Astrocyte (in vitro differentiated cells and primary cell): ENCODE data around the gene ACVR1. TPM values are rescaled to one million over a fixed set of nuclear protein-coding genes. Genes with fewer than 3 reads are reported as not detected.

ENCODE experiments used
- DNase-seq: peaks from one replicate; pipeline ENCODE4 v3.0.0-alpha.2; 2010; ENCODE audit warnings: low read depth
- FAIRE-seq: peaks from 2 replicates; lab custom pipeline; 2011; peaks lifted over from hg19 to GRCh38; lab: Jason Lieb, UNC
- H2AFZ ChIP-seq: 2 replicates; pipeline ENCODE4 v1.6.0; 2012; ENCODE audit warnings: low read depth, low read length, inconsistent platforms
- H3K27ac ChIP-seq: 2 replicates; pipeline ENCODE4 v1.5.1; 2011; ENCODE audit warnings: low read depth, low read length, inconsistent platforms
- H3K27me3 ChIP-seq: 2 replicates; pipeline ENCODE4 v1.6.0; 2011; ENCODE audit warnings: low read length, inconsistent platforms; ENCODE audit not compliant: insufficient read depth
- H3K36me3 ChIP-seq: 2 replicates; pipeline ENCODE4 v1.5.1; 2011; ENCODE audit warnings: low read length, inconsistent platforms; ENCODE audit not compliant: insufficient read depth
- H3K4me1 ChIP-seq: 2 replicates; pipeline ENCODE4 v1.5.1; 2011; ENCODE audit warnings: low read length, inconsistent platforms; ENCODE audit not compliant: insufficient read depth
- H3K4me2 ChIP-seq: 2 replicates; pipeline ENCODE4 v1.6.0; 2012; ENCODE audit warnings: low read length, inconsistent platforms
- H3K4me3 ChIP-seq: 2 replicates; pipeline ENCODE4 v1.5.1; 2011; ENCODE audit warnings: low read depth, mild to moderate bottlenecking, low read length, inconsistent platforms; ENCODE audit not compliant: insufficient read depth
- H3K79me2 ChIP-seq: 2 replicates; pipeline ENCODE4 v1.6.0; 2012; ENCODE audit warnings: mild to moderate bottlenecking, low read length, inconsistent platforms; ENCODE audit not compliant: insufficient read depth
- H3K9ac ChIP-seq: 2 replicates; pipeline ENCODE4 v1.6.0; 2012; ENCODE audit warnings: mild to moderate bottlenecking, low read length, inconsistent platforms
- H3K9me3 ChIP-seq: 2 replicates; pipeline ENCODE4 v1.5.1; 2012; ENCODE audit warnings: low read depth, mild to moderate bottlenecking, low read length, inconsistent platforms; ENCODE audit not compliant: insufficient read depth
- H4K20me1 ChIP-seq: 2 replicates; pipeline ENCODE4 v1.6.0; 2012; ENCODE audit warnings: low read length, inconsistent platforms; ENCODE audit not compliant: insufficient read depth
- H3K27ac Mint-ChIP-seq: one replicate; pipeline ENCODE4 v1.8.0; 2021; ENCODE audit warnings: mild to moderate bottlenecking, mixed read lengths; ENCODE audit not compliant: unreplicated experiment
- H3K27me3 Mint-ChIP-seq: one replicate; pipeline ENCODE4 v1.8.0; 2021; ENCODE audit warnings: low read depth, mixed read lengths; ENCODE audit not compliant: unreplicated experiment
- H3K36me3 Mint-ChIP-seq: one replicate; pipeline ENCODE4 v1.8.0; 2021; ENCODE audit warnings: low read depth, mixed read lengths; ENCODE audit not compliant: unreplicated experiment
- H3K4me1 Mint-ChIP-seq: one replicate; pipeline ENCODE4 v1.8.0; 2021; ENCODE audit warnings: low read depth, mixed read lengths; ENCODE audit not compliant: unreplicated experiment
- H3K4me3 Mint-ChIP-seq: one replicate; pipeline ENCODE4 v1.8.0; 2021; ENCODE audit warnings: mild to moderate bottlenecking, moderate library complexity, mixed read lengths; ENCODE audit not compliant: unreplicated experiment
- H3K9me3 Mint-ChIP-seq: one replicate; pipeline ENCODE4 v1.8.0; 2021; ENCODE audit warnings: mild to moderate bottlenecking, mixed read lengths; ENCODE audit not compliant: unreplicated experiment
- CTCF ChIP-seq: IDR thresholded peaks from 2 replicates; pipeline ENCODE4 v1.5.1; 2011; ENCODE audit warnings: low read depth, mild to moderate bottlenecking, inconsistent platforms, low read length, moderate library complexity; ENCODE audit not compliant: insufficient read depth
- EZH2 ChIP-seq: IDR thresholded peaks from 2 replicates; pipeline ENCODE4 v1.6.1; 2012; ENCODE audit warnings: mild to moderate bottlenecking, low read length, inconsistent platforms; ENCODE audit not compliant: insufficient read depth
- total RNA-seq: library from RNA; stranded (reverse); gene quantifications from 2 replicates; pipeline ENCODE4 v1.2.1, GENCODE V29; 2021

The ACVR1 gene
- total RNA-seq, 1 donor from 2014 or later, result 45.9 TPM

GRCh38 chr2:157735532-157735931 is 140.6 kb downstream of the ACVR1 start:
- Mint-ChIP-seq H3K4me1 (no peaks in the 10 kb centered on the region), H3K9me3 (no peaks in the 10 kb centered on the region), H3K27ac (no peak overlapping the region), H3K36me3 (peaks cover 35% of the 10 kb centered on the region), H3K27me3 (no peaks in the 10 kb centered on the region), H3K4me3 (no peak overlapping the region)
- no peaks in the 10 kb centered on the region for H3K79me2 ChIP-seq
- no peak overlapping the region for H3K4me3 ChIP-seq
- H4K20me1 ChIP-seq, result no peaks in the 10 kb centered on the region
- no peak overlapping the region for H2AFZ ChIP-seq
- DNase-seq (no peak), FAIRE-seq (no peak)
- no peak overlapping the region for H3K9ac ChIP-seq
- H3K4me2 ChIP-seq, result no peak overlapping the region
- TF ChIP-seq CTCF (no peak), EZH2 (no peak)
- no peaks in the 10 kb centered on the region for H3K27me3 ChIP-seq
- H3K9me3 ChIP-seq, result no peaks in the 10 kb centered on the region
- peaks cover 30% of the 10 kb centered on the region for H3K36me3 ChIP-seq
- H3K27ac ChIP-seq, result no peak overlapping the region
- H3K4me1 ChIP-seq, result no peaks in the 10 kb centered on the region

DNA sequence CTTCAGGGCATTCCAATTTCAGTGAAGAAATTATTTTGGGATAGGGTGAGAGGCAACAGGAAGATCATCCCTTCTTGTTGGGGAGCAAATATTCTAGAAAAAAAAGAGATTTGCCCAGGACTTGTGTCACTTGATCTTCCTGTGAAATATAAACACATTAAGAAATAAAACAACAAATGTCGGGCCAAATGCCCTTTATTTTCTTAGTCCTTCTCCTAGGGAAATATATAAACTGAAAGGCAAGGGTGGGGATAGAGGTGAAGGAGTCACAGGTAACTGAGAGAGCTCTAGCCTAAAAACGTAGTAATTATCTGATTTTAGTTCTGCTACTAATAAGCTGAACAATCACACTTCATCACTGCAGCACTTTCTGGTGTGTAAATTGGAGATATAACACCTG is 142.9 kb downstream of the ACVR1 start:
- H3K9me3 ChIP-seq, result no peaks in the 10 kb centered on the region
- no peaks in the 10 kb centered on the region for H3K27me3 ChIP-seq
- H3K79me2 ChIP-seq, result peaks cover 3% of the 10 kb centered on the region
- FAIRE-seq (no peak), DNase-seq (no peak)
- no peaks in the 10 kb centered on the region for H3K4me1 Mint-ChIP-seq
- no peak overlapping the region for H3K4me3 Mint-ChIP-seq
- H3K27me3 Mint-ChIP-seq, result no peaks in the 10 kb centered on the region
- TF ChIP-seq EZH2 (no peak), CTCF (no peak)
- H3K27ac ChIP-seq, result no peak overlapping the region
- H3K4me2 ChIP-seq, result no peak overlapping the region
- peaks cover 29% of the 10 kb centered on the region for H3K36me3 ChIP-seq
- no peaks in the 10 kb centered on the region for H3K9me3 Mint-ChIP-seq
- no peaks in the 10 kb centered on the region for H4K20me1 ChIP-seq
- no peak overlapping the region for H2AFZ ChIP-seq
- no peak overlapping the region for H3K4me3 ChIP-seq
- peaks cover 45% of the 10 kb centered on the region for H3K36me3 Mint-ChIP-seq
- no peak overlapping the region for H3K27ac Mint-ChIP-seq
- no peaks in the 10 kb centered on the region for H3K4me1 ChIP-seq
- H3K9ac ChIP-seq, result no peak overlapping the region

- Histone ChIP-seq H2AFZ (no peak overlapping the region), H3K79me2 (peaks cover 3% of the 10 kb centered on the region), H3K9me3 (no peaks in the 10 kb centered on the region), H3K27ac (no peak overlapping the region), H4K20me1 (no peaks in the 10 kb centered on the region), H3K36me3 (peaks cover 25% of the 10 kb centered on the region), H3K4me2 (no peak overlapping the region), H3K4me3 (no peak overlapping the region), H3K9ac (no peak overlapping the region), H3K27me3 (no peaks in the 10 kb centered on the region), H3K4me1 (no peaks in the 10 kb centered on the region)
- Mint-ChIP-seq H3K27ac (no peak overlapping the region), H3K4me1 (peaks cover 2% of the 10 kb centered on the region), H3K36me3 (peaks cover 42% of the 10 kb centered on the region), H3K27me3 (no peaks in the 10 kb centered on the region), H3K9me3 (no peaks in the 10 kb centered on the region), H3K4me3 (no peak overlapping the region)
- DNase-seq (no peak), FAIRE-seq (no peak)
- TF ChIP-seq EZH2 (no peak), CTCF (no peak)
Measured at GRCh38 chr2:157732596-157732995, 143.5 kb downstream of the ACVR1 start.
